Upper lobe of right lung (tissue), 1 donor: ENCODE measurements around the gene KLHL28. TPM values are rescaled to one million over a fixed set of nuclear protein-coding genes. Genes with fewer than 3 reads are reported as not detected.

Experiments
- ATAC-seq: fragments of 200-7000 bp; cut with Tn5 transposase; one replicate; pipeline ENCODE4 v1.9.1; 2020; ENCODE audit warnings: mild to moderate bottlenecking, moderate library complexity
- DNase-seq: peaks from one replicate; pipeline ENCODE4 v3.0.0-alpha.2; 2020
- H3K27ac ChIP-seq: fragments of 200-600 bp; one replicate; pipeline ENCODE4 v1.8.0; 2022
- H3K27me3 ChIP-seq: fragments of 200-600 bp; one replicate; pipeline ENCODE4 v1.8.0; 2022; ENCODE audit warnings: mild to moderate bottlenecking
- H3K36me3 ChIP-seq: fragments of 200-600 bp; one replicate; pipeline ENCODE4 v1.8.0; 2022
- H3K4me1 ChIP-seq: fragments of 200-600 bp; one replicate; pipeline ENCODE4 v1.8.0; 2022
- H3K4me3 ChIP-seq: fragments of 200-600 bp; one replicate; pipeline ENCODE4 v1.8.0; 2022; ENCODE audit warnings: mild to moderate bottlenecking
- H3K9me3 ChIP-seq: fragments of 200-600 bp; one replicate; pipeline ENCODE4 v1.8.0; 2022
- CTCF ChIP-seq: fragments of 200-600 bp; IDR thresholded peaks from one replicate; pipeline ENCODE4 v1.8.0; 2022; ENCODE audit warnings: antibody characterized with exemption
- intact Hi-C: fragments of 100-400 bp; cut with DNase I; formaldehyde crosslinking; loops from one replicate; pipeline ENCODE4 v1.11.0; 2022
- total RNA-seq: library from RNA; stranded (reverse); fragmentation: NEBNext Ultra II Directional; extraction: Animal tissue kit (Norgen Biotek cat#: 25700); gene quantifications from one replicate; pipeline ENCODE4 v1.2.1, GENCODE V29; 2021
- donor health status: DM: no; HTN: yes; CAD: no; lungs with severe emphysema.

The KLHL28 gene
- total RNA-seq, 1 donor from 2014 or later = 12.4 TPM

GRCh38 chr14:44979273-44979672, 17.5 kb upstream of the KLHL28 start:
- Histone ChIP-seq H3K9me3 (no peaks in the 10 kb centered on the region), H3K4me1 (no peaks in the 10 kb centered on the region), H3K4me3 (no peak overlapping the region), H3K36me3 (no peaks in the 10 kb centered on the region), H3K27ac (no peak overlapping the region), H3K27me3 (no peaks in the 10 kb centered on the region)
- DNase-seq = no peak
- ATAC-seq = no peak
- no peak for TF ChIP-seq CTCF
- intact Hi-C loops = no loop called here

DNA sequence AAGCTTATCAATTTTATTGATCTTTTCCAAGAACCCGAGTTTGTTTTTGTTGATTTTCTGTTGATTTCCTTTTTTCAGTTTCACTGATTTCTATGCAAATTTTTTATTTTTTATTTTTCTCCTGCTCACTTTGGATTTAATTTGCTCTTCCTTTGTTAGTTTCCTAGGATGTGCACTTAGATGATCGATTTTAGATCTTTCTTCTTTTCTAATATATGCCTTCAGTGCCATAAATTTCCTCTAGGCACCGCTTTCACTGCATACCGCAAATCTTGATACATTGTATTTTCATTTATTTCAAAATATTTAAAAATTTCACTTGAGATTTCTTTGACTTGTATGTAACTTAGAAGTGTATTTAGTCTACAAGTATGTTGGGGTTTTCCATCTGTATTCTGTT, 9.7 kb upstream of the KLHL28 start:
- intact Hi-C loops = no loop called here

DNA sequence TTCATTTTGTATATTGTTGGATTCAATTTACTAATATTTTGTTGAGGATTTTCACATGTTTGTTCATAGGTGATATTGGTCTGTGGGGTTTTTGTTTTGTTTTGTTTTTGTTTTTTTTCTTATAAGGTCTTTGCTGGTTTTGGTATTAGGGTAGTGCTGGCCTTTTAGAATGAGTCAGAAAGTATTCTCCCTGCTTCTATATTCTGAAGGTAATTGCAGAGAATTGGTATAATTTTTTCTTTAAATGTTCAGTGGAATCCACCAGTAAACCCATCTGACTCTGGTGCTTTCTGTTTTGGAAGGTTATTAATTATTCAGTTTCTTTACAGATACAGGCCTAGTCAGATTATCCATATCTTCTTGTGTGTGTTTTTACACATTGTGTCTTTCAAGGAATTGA, 9.2 kb upstream of the KLHL28 start:
- TF ChIP-seq CTCF = no peak
- Histone ChIP-seq H3K36me3 (no peaks in the 10 kb centered on the region), H3K27ac (no peak overlapping the region), H3K9me3 (no peaks in the 10 kb centered on the region), H3K4me3 (no peak overlapping the region), H3K4me1 (peaks cover 15% of the 10 kb centered on the region), H3K27me3 (no peaks in the 10 kb centered on the region)
- intact Hi-C loops = no loop called here
- no peak for DNase-seq
- ATAC-seq = no peak

More for the DNA sequence above, 9.7 kb upstream of the KLHL28 start:
- no peaks in the 10 kb centered on the region for H3K36me3 ChIP-seq
- ATAC-seq (no peak), DNase-seq (no peak)
- no peaks in the 10 kb centered on the region for H3K27me3 ChIP-seq
- H3K4me1 ChIP-seq = peaks cover 12% of the 10 kb centered on the region
- no peak overlapping the region for H3K27ac ChIP-seq
- no peak overlapping the region for H3K4me3 ChIP-seq
- TF ChIP-seq CTCF = no peak
- H3K9me3 ChIP-seq = no peaks in the 10 kb centered on the region

DNA sequence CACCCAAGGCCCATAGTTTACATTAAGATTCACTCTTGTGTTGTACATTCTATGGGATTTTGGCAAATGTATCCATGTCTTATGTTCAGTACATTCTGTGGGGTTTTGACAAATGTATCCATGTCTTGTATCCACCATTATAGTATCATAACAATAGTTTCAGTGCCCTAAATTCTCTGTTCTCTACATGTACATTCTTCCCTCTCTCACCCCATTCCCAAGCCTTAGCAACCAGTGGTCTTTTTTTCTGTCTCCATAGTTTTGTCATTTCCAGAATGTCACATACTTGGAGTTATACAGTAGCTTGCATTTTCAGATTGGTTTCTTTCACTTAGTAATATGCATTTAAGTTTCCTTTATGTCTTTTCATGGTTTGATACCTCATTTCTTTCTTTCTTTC, 7.0 kb upstream of the KLHL28 start:
- intact Hi-C loops = no loop called here
- Histone ChIP-seq H3K4me3 (no peak overlapping the region), H3K27me3 (no peaks in the 10 kb centered on the region), H3K27ac (no peak overlapping the region), H3K4me1 (peaks cover 21% of the 10 kb centered on the region), H3K36me3 (no peaks in the 10 kb centered on the region), H3K9me3 (no peaks in the 10 kb centered on the region)
- TF ChIP-seq CTCF = no peak
- DNase-seq = no peak
- ATAC-seq = no peak

DNA sequence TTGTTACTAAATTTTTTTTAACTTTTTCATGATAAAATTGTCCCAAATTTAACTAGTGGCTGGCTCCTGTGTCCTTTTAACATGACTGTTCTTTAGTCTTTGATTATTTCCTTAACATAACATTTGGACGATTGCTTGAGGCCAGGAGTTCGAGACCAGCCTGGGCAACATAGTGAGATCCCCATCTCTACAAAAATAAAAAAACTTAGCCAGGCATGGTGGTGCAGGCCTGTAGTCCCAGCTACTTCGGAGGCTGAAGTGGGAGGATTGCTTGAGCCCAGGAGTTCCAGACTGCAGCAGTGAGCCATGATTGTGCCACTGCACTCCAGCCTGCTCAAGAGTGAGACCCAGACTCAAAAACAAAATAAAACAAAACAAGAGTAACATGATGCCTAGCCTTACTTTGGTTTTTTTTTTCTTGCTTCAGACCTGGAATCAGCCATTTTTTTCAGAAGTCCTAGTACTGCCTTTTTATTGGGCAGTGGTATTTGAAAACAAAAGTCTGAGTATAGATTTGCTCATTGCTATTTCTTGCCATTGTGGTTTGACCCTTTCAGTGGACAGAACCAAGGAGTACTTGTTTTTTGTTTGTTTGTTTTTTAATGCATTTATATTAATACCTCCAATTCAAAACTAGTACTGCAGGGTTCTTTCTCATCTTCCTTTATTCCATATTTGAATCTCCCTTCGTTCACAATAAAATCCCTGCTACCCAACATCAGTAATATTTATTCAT, 5.0 kb upstream of the KLHL28 start:
- H3K36me3 ChIP-seq = no peaks in the 10 kb centered on the region
- H3K27ac ChIP-seq = no peak overlapping the region
- H3K9me3 ChIP-seq = no peaks in the 10 kb centered on the region
- no peaks in the 10 kb centered on the region for H3K27me3 ChIP-seq
- no peak for DNase-seq
- no peak for TF ChIP-seq CTCF
- peaks cover 27% of the 10 kb centered on the region for H3K4me1 ChIP-seq
- H3K4me3 ChIP-seq = peak overlapping the region; percentile 79
- no peak for ATAC-seq
- intact Hi-C loops = no loop called here
